Measurements from ENCODE around the gene PPFIBP2. TPM values are rescaled to one million over a fixed set of nuclear protein-coding genes. Genes with fewer than 3 reads are reported as not detected.

Gene PPFIBP2
- total RNA-seq, 3 donors from 2014 or later = 2.6 to 5.4 (median 3.5) TPM

GRCh38 chr11:7527029-7527428 lies 13.2 kb downstream of the PPFIBP2 start:
- Mint-ChIP-seq H3K9me3 (no peaks in the 10 kb centered on the region), H3K36me3 (ENCODE audit: insufficient read depth) (no peaks in the 10 kb centered on the region), H3K27me3 (ENCODE audit: low read depth) (no peaks in the 10 kb centered on the region), H3K4me1 (ENCODE audit: low read depth) (peaks cover 63% of the 10 kb centered on the region), H3K4me3 (peak overlapping the region; percentile 7)
- DNase-seq (no peak), ATAC-seq (peak; percentile 61 to 70)

GRCh38 chr11:7528514-7529049 lies 14.8 kb downstream of the PPFIBP2 start:
- Mint-ChIP-seq H3K4me1 (ENCODE audit: low read depth) (peaks cover 65% of the 10 kb centered on the region), H3K27me3 (ENCODE audit: low read depth) (no peaks in the 10 kb centered on the region), H3K4me3 (no peak overlapping the region), H3K36me3 (ENCODE audit: insufficient read depth) (no peaks in the 10 kb centered on the region), H3K9me3 (no peaks in the 10 kb centered on the region)
- DNase-seq = no peak
- no peak for ATAC-seq

DNA sequence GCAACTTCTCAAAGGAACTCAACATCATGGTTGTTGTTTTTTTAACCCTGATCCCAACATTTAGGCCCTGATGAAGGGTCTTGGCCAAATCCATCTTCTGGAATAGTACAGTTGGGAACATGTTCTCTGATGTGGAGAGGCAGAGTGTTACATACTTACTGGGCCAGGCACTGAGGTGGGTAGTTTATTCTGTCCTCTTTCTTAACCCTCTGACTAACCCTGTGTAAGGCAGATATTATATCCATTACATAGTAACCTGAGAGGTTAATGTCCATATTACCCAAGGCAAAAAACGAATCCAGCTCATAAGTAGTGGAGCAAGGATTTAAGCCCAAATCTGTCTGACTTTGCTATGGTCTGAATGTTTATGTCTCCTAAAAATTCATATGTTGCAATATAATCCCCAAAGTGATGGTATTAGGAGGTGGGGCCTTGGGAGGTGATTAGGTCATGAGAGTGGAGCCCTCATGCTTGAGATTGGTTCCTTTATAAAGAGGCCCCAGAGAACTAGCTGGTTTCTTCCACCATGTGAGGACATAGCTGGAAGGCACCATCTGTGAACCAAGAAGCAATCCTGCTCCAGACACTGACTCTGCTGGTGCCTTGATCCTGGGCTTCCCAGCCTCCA lies 16.3 kb downstream of the PPFIBP2 start:
- no peaks in the 10 kb centered on the region for H3K27me3 Mint-ChIP-seq (ENCODE audit: low read depth)

DNA sequence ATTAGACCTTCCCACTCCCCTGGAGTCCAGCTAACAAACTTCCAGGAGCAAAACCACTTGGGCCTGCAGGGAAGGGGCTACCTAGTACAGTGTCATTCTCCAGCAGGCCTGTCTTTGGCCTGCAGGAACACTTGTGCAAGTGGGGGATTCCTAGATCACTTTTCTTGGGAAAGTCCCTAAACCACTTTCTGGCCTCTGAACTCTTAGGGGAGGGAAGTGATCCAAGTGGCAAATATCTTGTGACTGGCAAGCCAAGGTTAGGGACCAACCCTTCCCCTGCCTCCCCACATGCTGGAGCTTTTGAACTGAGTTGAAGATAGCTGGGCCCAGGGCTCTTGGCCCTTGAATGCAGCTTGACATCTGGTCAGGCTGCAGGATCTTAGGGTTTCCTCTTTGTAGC lies 17.2 kb downstream of the PPFIBP2 start:
- Mint-ChIP-seq H3K4me3 (no peak overlapping the region), H3K36me3 (ENCODE audit: insufficient read depth) (no peaks in the 10 kb centered on the region), H3K9me3 (no peaks in the 10 kb centered on the region), H3K4me1 (ENCODE audit: low read depth) (peaks cover 64% of the 10 kb centered on the region), H3K27me3 (ENCODE audit: low read depth) (no peaks in the 10 kb centered on the region)
- DNase-seq = no peak
- no peak for ATAC-seq

More for the DNA sequence above, 16.3 kb downstream of the PPFIBP2 start:
- H3K4me3 Mint-ChIP-seq = no peak overlapping the region
- H3K9me3 Mint-ChIP-seq = no peaks in the 10 kb centered on the region
- H3K4me1 Mint-ChIP-seq (ENCODE audit: low read depth) = peaks cover 66% of the 10 kb centered on the region
- H3K36me3 Mint-ChIP-seq (ENCODE audit: insufficient read depth) = no peaks in the 10 kb centered on the region
- DNase-seq (no peak), ATAC-seq (no peak)

- H3K27me3 Mint-ChIP-seq (ENCODE audit: low read depth) = no peaks in the 10 kb centered on the region
- H3K4me1 Mint-ChIP-seq (ENCODE audit: low read depth) = peaks cover 65% of the 10 kb centered on the region
- ATAC-seq = no peak
- H3K4me3 Mint-ChIP-seq = no peak overlapping the region
- H3K36me3 Mint-ChIP-seq (ENCODE audit: insufficient read depth) = no peaks in the 10 kb centered on the region
- no peak for DNase-seq
- H3K9me3 Mint-ChIP-seq = no peaks in the 10 kb centered on the region
Measured at GRCh38 chr11:7532405-7533145, 18.8 kb downstream of the PPFIBP2 start.

DNA sequence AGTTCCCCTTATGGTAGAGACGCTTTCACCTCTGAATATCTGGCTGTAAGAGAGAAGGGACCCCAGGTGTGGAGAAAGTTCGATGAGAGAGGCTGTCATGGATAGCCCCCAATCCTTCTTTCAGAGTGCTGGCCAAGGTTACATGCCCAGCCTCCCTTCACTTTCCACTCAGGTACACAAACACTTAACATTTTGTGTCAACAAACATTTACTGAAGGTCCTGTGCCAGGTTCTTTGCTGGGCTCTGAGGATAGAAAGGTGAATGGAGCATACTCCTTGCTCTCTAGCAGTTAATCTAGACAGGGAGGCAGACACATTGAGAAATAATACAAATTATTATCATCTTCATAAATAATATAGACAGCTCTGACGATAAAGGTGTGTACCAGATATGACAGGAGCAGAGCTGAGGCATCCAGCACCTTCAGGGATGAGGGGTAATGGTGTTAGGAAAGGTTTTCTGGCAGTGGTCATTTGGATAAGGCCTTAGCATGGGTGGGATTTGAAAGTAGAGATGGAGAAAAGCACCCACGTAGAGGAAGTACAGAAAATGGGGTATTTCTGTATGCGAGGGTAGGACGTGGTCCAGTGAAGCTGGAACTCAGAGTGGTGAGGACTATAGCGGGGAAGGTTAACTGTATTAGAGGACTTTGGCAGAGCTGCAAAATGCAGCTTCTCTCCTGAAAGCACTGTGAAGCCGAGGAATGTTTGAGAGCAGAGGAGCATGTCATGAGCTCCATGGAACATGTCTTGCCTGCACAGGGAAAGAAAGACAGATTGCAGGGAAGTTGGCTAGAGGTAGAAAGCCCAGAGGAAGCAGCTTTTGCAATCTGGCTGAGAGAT lies 19.6 kb downstream of the PPFIBP2 start:
- no peaks in the 10 kb centered on the region for H3K9me3 Mint-ChIP-seq
- ATAC-seq = no peak
- H3K27me3 Mint-ChIP-seq (ENCODE audit: low read depth) = peaks cover 2% of the 10 kb centered on the region
- H3K4me3 Mint-ChIP-seq = no peak overlapping the region
- no peaks in the 10 kb centered on the region for H3K36me3 Mint-ChIP-seq (ENCODE audit: insufficient read depth)
- no peak for DNase-seq
- peaks cover 64% of the 10 kb centered on the region for H3K4me1 Mint-ChIP-seq (ENCODE audit: low read depth)

DNA sequence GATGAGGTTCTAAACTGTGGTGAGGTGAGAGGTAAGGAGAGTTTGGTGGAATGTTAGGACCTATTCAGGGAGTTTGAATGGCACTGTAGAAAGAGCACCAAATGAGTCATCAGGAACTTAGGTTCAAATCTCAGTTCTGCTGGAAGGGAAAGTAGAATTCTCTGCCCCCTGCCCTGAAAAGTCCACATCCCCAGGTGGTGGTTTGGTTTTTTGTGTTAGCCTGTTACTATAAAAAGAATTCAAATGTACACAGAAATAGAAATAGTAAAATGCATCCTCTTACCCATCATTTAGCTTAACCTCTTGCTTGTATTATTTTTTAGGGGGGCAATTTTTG lies 20.2 kb downstream of the PPFIBP2 start:
- DNase-seq (no peak), ATAC-seq (no peak)
- Mint-ChIP-seq H3K27me3 (ENCODE audit: low read depth) (peaks cover 2% of the 10 kb centered on the region), H3K4me3 (no peak overlapping the region), H3K9me3 (no peaks in the 10 kb centered on the region), H3K4me1 (ENCODE audit: low read depth) (peaks cover 61% of the 10 kb centered on the region), H3K36me3 (ENCODE audit: insufficient read depth) (no peaks in the 10 kb centered on the region)

GRCh38 chr11:7536100-7536499 lies 22.3 kb downstream of the PPFIBP2 start:
- no peaks in the 10 kb centered on the region for H3K9me3 Mint-ChIP-seq
- peak in 1 of 2 donors; percentile 52 for ATAC-seq
- H3K27me3 Mint-ChIP-seq (ENCODE audit: low read depth) = peaks cover 2% of the 10 kb centered on the region
- no peak for DNase-seq
- peaks cover 53% of the 10 kb centered on the region for H3K4me1 Mint-ChIP-seq (ENCODE audit: low read depth)
- H3K36me3 Mint-ChIP-seq (ENCODE audit: insufficient read depth) = no peaks in the 10 kb centered on the region
- no peak overlapping the region for H3K4me3 Mint-ChIP-seq

DNA sequence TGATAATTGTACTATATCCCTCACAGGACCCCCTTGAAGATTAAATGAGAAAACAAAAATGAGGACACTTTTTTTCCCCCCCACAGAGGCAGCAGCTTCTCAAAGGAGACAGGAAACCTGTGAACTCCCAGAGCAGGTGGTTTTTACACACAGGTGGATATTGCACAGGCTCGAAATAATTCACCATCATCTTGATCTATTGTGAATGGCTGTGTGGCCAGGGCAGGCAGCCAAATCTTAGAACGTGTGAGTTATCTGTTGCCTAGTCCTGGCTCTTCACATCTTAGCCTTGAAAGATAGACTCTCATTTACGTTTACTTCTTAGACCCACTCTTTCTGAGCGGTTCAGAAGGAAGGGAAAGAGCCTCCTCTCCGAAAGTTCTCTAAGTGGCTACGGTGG lies 23.5 kb downstream of the PPFIBP2 start:
- H3K4me1 Mint-ChIP-seq (ENCODE audit: low read depth) = peaks cover 47% of the 10 kb centered on the region
- ATAC-seq = no peak
- no peak overlapping the region for H3K4me3 Mint-ChIP-seq

GRCh38 chr11:7538031-7538430 lies 24.2 kb downstream of the PPFIBP2 start:
- ATAC-seq (peak; percentile 35 to 66), DNase-seq (no peak)

More for the DNA sequence above, 23.5 kb downstream of the PPFIBP2 start:
- H3K36me3 Mint-ChIP-seq (ENCODE audit: insufficient read depth) = no peaks in the 10 kb centered on the region
- no peaks in the 10 kb centered on the region for H3K9me3 Mint-ChIP-seq
- peaks cover 2% of the 10 kb centered on the region for H3K27me3 Mint-ChIP-seq (ENCODE audit: low read depth)
- no peak for DNase-seq

DNA sequence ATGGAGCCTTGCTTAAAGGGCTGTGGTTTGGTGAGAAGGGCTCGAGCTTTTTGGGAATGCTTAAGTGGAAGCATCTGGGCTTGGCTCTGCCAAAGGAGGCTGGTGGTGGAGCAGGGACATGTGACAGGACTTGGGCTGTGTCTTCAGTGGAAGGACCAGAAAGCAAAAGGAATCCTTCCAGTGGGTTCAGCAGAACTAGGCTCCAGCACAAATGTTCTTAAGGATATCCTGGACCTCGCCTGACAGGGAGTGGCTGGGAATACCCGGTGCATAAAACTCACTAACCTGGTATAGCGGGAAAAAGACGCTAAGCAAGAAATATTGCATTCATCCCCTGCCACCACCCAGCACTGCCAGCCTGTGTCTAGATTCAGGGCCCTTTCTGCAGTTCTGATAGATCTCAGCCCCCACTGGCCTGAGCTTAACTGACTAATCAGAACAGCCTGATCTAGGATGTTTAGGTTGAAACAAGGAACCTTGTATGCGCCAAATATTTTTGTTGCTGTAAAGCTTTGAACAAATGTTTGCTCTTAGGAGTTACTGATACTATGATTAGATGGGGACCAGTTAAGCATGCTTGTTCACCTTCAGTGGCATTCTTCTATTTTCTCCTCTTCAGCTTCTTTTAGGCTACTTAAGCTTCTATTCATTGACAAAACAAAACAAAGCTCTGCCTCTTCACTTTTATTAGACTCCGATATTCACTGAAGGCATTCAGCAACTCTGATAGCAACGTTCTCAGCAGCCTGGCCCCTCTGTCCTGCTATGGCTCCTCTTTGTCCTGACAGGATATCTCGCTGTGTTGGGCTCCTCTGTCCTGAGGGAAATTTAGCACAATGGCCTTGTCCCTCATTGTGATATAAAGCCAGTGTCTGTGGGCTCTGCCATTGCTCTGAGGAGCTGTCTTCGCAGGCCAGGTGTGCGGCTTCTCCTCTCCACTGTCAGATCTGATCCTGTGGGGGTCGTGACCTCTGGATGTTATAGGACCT lies 25.0 kb downstream of the PPFIBP2 start:
- H3K9me3 Mint-ChIP-seq = no peaks in the 10 kb centered on the region
- ATAC-seq (no peak), DNase-seq (no peak)
- H3K27me3 Mint-ChIP-seq (ENCODE audit: low read depth) = peaks cover 2% of the 10 kb centered on the region
- H3K4me3 Mint-ChIP-seq = no peak overlapping the region
- no peaks in the 10 kb centered on the region for H3K36me3 Mint-ChIP-seq (ENCODE audit: insufficient read depth)
- H3K4me1 Mint-ChIP-seq (ENCODE audit: low read depth) = peaks cover 44% of the 10 kb centered on the region

More at GRCh38 chr11:7538031-7538430, 24.2 kb downstream of the PPFIBP2 start:
- no peaks in the 10 kb centered on the region for H3K36me3 Mint-ChIP-seq (ENCODE audit: insufficient read depth)
- no peaks in the 10 kb centered on the region for H3K9me3 Mint-ChIP-seq
- H3K4me3 Mint-ChIP-seq = peak overlapping the region; percentile 14
- peaks cover 47% of the 10 kb centered on the region for H3K4me1 Mint-ChIP-seq (ENCODE audit: low read depth)
- H3K27me3 Mint-ChIP-seq (ENCODE audit: low read depth) = peaks cover 2% of the 10 kb centered on the region

DNA sequence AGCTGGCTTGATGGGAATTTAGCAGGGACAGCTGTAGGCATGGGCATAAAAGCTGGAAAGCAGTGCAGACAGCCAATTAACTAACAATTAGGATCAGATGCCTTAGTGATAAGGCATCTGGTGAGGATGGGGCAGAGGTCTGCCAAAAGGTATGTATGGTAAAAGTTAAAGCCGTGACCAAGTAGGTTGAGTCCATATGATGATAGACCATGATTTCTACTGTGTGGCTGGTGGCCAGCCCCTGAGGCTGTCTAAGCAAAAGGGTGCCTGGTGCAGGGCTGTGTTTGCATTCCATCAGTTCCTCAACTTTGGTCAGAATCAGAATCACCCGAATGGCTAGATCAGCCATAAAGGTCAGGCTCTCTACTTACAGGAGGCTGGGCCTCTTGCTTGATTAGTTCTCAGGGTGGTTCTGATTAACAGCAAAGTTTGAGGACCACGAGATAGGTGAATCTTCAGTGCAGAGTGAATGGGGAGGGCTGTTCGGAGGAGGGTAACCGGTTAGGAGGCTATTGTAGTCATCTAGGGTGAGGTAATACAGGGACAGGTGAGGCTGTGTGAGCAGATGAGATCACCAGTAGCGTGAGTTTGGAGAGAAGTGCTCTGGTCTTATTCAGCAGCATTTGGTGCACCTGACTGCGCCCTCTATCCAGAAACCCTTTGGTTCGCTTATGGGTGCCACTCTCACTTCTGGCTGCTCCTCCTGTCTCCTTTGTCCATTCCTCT lies 27.2 kb downstream of the PPFIBP2 start:
- H3K36me3 Mint-ChIP-seq (ENCODE audit: insufficient read depth) = peaks cover 2% of the 10 kb centered on the region
- H3K4me1 Mint-ChIP-seq (ENCODE audit: low read depth) = peaks cover 28% of the 10 kb centered on the region
- ATAC-seq (no peak), DNase-seq (no peak)
- no peak overlapping the region for H3K4me3 Mint-ChIP-seq
- no peaks in the 10 kb centered on the region for H3K9me3 Mint-ChIP-seq
- H3K27me3 Mint-ChIP-seq (ENCODE audit: low read depth) = peaks cover 4% of the 10 kb centered on the region

- DNase-seq (no peak), ATAC-seq (no peak)
- H3K9me3 Mint-ChIP-seq = no peaks in the 10 kb centered on the region
- no peak overlapping the region for H3K4me3 Mint-ChIP-seq
- peaks cover 2% of the 10 kb centered on the region for H3K27me3 Mint-ChIP-seq (ENCODE audit: low read depth)
- peaks cover 7% of the 10 kb centered on the region for H3K4me1 Mint-ChIP-seq (ENCODE audit: low read depth)
- H3K36me3 Mint-ChIP-seq (ENCODE audit: insufficient read depth) = peaks cover 2% of the 10 kb centered on the region
Measured at GRCh38 chr11:7543302-7543701, 29.5 kb downstream of the PPFIBP2 start.

Data from activated T-cell treated with anti-CD3 and anti-CD28 coated beads, Interleukin-2, amount 50 U/mL, for 4 hours (primary cell).